Brain microvascular endothelial cell (primary cell): ENCODE data around the gene TMEM63B.

Experiments
- DNase-seq: peaks from one replicate; pipeline ENCODE4 v3.0.0-alpha.2; 2020
- H3K27ac ChIP-seq: fragments of 250-450 bp; sonication (Bioruptor Pico); 2 replicates; pipeline ENCODE4 v1.5.1; 2020; ENCODE audit warnings: mild to moderate bottlenecking, moderate library complexity
- H3K27me3 ChIP-seq: fragments of 250-450 bp; sonication (Bioruptor Pico); replicated peaks from 2 replicates; pipeline ENCODE4 v1.5.1; 2020; ENCODE audit warnings: mild to moderate bottlenecking
- H3K36me3 ChIP-seq: fragments of 250-450 bp; sonication (Bioruptor Pico); replicated peaks from 2 replicates; pipeline ENCODE4 v1.5.1; 2020; ENCODE audit warnings: mild to moderate bottlenecking
- H3K4me3 ChIP-seq: 2 replicates; pipeline ENCODE4 v1.5.1; 2011; ENCODE audit warnings: low read depth, mild to moderate bottlenecking, control low read depth, low read length, moderate library complexity
- in situ Hi-C: cut with HindIII; loops from 2 replicates; pipeline ENCODE4 v1.10.0; 2017; ENCODE audit warnings: low sequenced_read_pairs, low pct_ligation_motif_present
- TF ChIP-seq, protein P1 (sequence below): IDR thresholded peaks from 2 replicates; pipeline ENCODE4 v1.5.1; 2011; ENCODE audit warnings: low read depth, mild to moderate bottlenecking, moderate library complexity, low read length, control low read depth, inconsistent platforms; ENCODE audit errors: missing control alignments

Gene TMEM63B

DNA sequence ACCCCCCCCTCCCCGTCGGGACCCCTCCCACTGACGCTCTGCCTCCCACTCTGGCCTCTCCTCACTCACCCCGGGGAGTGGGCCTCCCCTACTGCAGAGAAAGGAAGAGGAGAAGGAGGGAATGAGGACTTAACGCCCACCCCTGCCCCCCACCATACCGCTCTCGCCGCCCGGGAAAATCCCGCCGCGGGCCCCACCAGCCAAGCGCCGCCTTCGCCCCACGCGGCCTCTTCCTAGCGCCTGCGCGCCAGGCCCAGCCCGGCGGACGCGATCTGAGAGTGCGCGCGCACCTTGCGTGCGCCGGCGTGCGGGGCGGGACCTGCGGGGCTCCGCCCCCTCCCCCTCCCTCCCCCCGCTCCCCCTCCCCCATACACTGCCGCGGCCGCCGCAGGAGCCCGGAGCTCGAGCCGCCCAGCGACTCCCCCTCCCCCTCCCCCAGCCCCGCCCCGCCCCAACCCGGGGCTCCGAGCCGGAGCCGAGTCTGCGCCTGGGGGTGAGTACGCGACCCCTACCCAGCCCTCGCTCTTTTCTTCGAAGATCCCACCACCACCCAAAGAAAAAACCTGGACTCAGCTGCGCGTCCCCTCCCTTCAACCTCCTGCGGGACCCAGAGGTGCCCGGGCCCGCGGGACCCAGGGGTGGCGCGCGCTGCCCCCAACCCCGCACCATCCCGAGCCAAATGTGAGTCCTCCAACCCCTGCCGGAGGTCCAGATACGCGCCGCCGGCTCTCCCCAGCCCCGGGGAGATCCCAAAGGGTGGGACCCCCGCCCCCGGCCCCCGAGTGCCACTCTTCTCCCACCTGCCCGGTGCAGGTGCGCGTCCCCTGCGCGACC is at the start of gene TMEM63B, which contains the start of gene MRPL14:
TMEM63B (plus strand) TSS at position 369 of the 834 bp plus-strand sequence. CDS start 7,031 bp downstream, outside the sequence.
MRPL14 (minus strand) TSS at position 267 of the 834 bp plus-strand sequence. CDS start 10,841 bp downstream, outside the sequence.
- peak within 1 kb of the TSS; percentile 88 for H3K27ac ChIP-seq
- DNase-seq: peak; percentile 67
- peak within 1 kb of the TSS; percentile 80 for H3K4me3 ChIP-seq
- no peaks in the 10 kb centered on the region for H3K36me3 ChIP-seq
- TF ChIP-seq, protein P1, sequence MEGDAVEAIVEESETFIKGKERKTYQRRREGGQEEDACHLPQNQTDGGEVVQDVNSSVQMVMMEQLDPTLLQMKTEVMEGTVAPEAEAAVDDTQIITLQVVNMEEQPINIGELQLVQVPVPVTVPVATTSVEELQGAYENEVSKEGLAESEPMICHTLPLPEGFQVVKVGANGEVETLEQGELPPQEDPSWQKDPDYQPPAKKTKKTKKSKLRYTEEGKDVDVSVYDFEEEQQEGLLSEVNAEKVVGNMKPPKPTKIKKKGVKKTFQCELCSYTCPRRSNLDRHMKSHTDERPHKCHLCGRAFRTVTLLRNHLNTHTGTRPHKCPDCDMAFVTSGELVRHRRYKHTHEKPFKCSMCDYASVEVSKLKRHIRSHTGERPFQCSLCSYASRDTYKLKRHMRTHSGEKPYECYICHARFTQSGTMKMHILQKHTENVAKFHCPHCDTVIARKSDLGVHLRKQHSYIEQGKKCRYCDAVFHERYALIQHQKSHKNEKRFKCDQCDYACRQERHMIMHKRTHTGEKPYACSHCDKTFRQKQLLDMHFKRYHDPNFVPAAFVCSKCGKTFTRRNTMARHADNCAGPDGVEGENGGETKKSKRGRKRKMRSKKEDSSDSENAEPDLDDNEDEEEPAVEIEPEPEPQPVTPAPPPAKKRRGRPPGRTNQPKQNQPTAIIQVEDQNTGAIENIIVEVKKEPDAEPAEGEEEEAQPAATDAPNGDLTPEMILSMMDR: no peak
- H3K27me3 ChIP-seq: no peaks in the 10 kb centered on the region
- in situ Hi-C loops: no loop called here

DNA sequence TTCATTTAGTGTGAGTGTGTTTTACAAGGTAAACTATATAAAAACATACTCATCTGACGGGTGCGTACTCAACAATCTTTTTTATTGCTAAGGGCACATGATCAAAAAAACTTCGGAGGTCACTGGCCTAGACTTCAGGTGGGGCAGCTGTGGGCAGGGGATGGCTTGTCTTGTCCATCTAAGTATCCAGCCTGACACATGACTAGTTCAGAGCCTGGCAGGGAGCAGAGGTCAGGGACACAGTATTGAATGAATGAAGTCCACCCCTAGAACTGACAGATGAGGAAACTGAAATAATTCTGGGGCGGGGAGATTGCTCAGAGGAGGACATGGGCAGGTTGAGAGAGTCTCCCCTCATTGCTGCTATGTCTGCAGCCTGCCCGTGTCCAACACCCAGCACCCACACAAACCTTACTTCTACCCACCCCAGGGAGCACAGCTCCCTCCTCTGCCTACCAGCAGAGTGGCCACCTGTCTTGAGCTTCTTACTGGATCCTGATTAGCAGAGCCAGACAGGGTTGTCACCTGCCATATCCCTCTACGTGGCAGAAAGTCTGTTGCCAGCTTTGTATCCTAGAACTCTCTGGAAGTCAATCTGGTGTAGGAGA is 49.0 kb upstream of the TMEM63B start:
- H3K36me3 ChIP-seq: no peaks in the 10 kb centered on the region
- no peak for DNase-seq
- no peaks in the 10 kb centered on the region for H3K27me3 ChIP-seq
- H3K27ac ChIP-seq: no peak overlapping the region
- H3K4me3 ChIP-seq: no peak overlapping the region
- in situ Hi-C loops: no loop called here
- TF ChIP-seq, protein P1: no peak

DNA sequence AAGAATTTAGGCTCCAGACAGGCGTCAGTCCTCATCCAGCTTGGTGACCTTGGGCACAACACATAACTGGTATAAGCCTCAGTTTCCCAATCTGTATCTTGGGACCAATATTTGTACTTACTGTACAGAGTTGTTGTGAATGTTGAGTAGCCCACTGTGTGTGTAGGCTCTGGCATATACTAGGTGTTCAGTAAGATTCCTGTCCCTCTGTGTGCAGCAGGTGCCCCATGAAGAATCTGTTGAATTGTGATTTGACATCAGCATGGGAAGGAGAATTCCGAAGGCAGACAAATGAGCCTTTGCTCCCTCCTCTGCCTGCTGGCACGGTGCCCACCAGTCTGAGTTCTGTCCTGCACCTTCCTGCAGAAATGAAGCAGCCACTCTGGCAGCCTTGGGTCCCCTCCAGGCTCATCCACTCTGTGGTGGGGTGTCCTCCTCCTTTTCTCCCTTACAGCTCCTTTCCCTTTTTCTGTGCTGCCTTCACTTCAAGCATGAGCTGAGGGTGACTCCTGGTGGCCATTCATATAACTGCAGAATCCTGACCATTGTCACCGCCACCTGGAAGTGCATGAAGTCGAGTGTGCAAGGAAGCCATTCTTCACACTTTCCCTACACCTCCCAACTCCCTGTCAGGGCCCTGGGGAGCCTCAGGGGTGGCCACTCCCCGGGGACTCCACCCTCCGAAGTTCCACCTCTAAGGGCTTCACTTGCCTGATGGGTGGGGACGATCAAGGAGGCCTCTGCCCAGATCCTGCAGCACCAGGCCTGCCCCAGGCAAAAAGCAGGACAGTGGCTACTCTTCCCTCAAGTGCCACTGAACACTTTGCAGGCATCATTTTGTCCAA is 48.3 kb upstream of the TMEM63B start:
- Histone ChIP-seq H3K27ac (no peak overlapping the region), H3K36me3 (no peaks in the 10 kb centered on the region), H3K27me3 (no peaks in the 10 kb centered on the region), H3K4me3 (no peak overlapping the region)
- in situ Hi-C loops: no loop called here
- DNase-seq: no peak
- TF ChIP-seq, protein P1: peak; percentile 90

DNA sequence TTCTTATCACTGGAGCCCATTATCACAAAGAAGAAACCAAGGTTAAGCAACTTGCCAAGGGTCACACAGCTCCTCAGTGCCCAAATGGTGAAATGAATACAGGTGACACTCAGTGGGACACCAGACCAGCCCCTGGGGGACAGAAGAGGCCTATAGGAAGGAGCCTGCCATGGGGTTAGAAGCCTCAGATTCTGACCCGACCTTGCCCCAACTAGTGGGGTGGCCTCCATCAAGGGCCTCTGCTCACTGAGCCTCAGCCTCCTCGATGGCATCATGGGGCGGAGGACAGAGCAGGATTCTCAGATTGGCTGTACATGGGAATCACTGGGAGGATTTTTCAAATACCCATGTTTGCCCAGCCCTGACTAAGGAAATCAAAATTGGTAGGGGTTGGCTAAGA is 47.7 kb upstream of the TMEM63B start:
- Histone ChIP-seq H3K4me3 (no peak overlapping the region), H3K27ac (no peak overlapping the region), H3K36me3 (no peaks in the 10 kb centered on the region), H3K27me3 (no peaks in the 10 kb centered on the region)
- DNase-seq: no peak
- in situ Hi-C loops: no loop called here
- TF ChIP-seq, protein P1: no peak

DNA sequence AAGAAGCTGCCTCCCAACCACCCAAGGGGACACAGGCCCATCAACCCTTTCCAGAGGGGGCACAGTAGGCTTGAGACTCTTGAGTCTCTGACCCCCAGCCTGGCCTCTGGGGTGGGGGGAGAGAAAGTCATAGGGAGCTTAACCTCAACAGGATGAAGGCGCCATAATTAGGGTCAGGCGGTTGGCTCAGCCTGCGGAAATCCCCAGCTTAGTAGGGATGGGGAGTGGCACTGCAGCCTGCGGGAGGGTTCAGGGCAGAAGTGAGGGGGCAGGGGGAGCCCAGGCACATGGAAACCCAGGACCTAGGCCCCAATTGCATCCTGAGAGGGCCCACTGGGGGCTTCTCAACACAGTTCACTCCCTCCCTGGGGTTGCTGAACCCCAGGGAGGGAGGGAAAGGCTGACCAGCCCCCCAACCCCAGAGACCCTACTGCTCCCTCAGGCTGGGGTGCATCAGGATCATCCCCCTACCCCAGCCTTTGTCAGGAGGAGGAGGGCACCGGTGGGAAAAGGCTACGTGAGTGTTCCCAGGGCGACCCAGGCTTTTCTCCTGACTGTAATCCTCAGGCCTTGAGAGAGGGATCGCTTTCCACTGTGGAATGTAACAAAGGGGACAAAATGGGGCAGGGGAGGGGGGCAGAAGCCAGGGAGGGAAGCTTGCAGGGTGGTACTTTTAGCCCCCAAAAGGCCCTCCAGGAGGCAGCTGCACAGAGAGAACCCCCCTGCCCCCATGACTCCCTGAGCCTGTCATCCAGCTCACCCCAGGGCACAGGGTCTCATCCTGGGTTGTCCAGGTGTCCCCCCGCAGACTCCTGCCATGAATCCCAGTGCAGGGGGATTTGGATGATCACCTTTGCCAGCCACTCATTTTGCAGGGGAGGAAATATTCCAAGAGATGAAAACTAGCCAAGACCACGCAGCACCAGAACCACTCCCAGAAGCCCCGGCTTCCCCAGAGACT is 46.5 kb upstream of the TMEM63B start:
- no peaks in the 10 kb centered on the region for H3K36me3 ChIP-seq
- no peak for DNase-seq
- in situ Hi-C loops: no loop called here
- TF ChIP-seq, protein P1: no peak
- no peak overlapping the region for H3K4me3 ChIP-seq
- no peak overlapping the region for H3K27ac ChIP-seq
- H3K27me3 ChIP-seq: no peaks in the 10 kb centered on the region
